MM.1S (cell line): ENCODE measurements around the gene BCL2L11.

ENCODE experiments used
- DNase-seq: peaks from one replicate; pipeline ENCODE4 v3.0.0-alpha.2; 2015
- H2AFZ ChIP-seq: fragments of 300-600 bp; sonication (generic); 2 replicates; pipeline ENCODE4 v1.6.0; 2016; ENCODE audit warnings: antibody characterized with exemption, low read length
- H3F3A ChIP-seq: fragments of 300-600 bp; sonication (generic); 2 replicates; pipeline ENCODE4 v1.6.1; 2016; ENCODE audit warnings: mild to moderate bottlenecking, antibody characterized with exemption, low read length, moderate library complexity, mixed read lengths; ENCODE audit not compliant: insufficient read depth
- H3K27ac ChIP-seq: fragments of 300-600 bp; sonication (generic); 2 replicates; pipeline ENCODE4 v1.5.1; 2016; ENCODE audit warnings: mild to moderate bottlenecking, low read length
- H3K27me3 ChIP-seq: fragments of 300-600 bp; sonication (generic); replicated peaks from 2 replicates; pipeline ENCODE4 v1.6.0; 2016; ENCODE audit warnings: low read length; ENCODE audit not compliant: insufficient read depth
- H3K36me3 ChIP-seq: fragments of 300-600 bp; sonication (generic); replicated peaks from 2 replicates; pipeline ENCODE4 v1.6.1; 2016; ENCODE audit warnings: mild to moderate bottlenecking, low read length, mixed read lengths; ENCODE audit not compliant: insufficient read depth
- H3K4me1 ChIP-seq: fragments of 300-600 bp; sonication (generic); 2 replicates; pipeline ENCODE4 v1.6.1; 2016; ENCODE audit warnings: low read length, mixed read lengths
- H3K4me2 ChIP-seq: fragments of 300-600 bp; sonication (generic); 2 replicates; pipeline ENCODE4 v1.6.0; 2016; ENCODE audit warnings: low read depth, low read length
- H3K4me3 ChIP-seq: fragments of 300-600 bp; sonication (generic); 2 replicates; pipeline ENCODE4 v1.5.1; 2016; ENCODE audit warnings: low read length, mixed read lengths
- H3K79me2 ChIP-seq: fragments of 300-600 bp; sonication (generic); 2 replicates; pipeline ENCODE4 v1.6.1; 2016; ENCODE audit warnings: mixed run types, low read length, mixed read lengths
- H3K9ac ChIP-seq: fragments of 300-600 bp; sonication (generic); 2 replicates; pipeline ENCODE4 v1.6.1; 2016; ENCODE audit warnings: low read length, mixed read lengths
- H3K9me2 ChIP-seq: fragments of 300-600 bp; sonication (generic); replicated peaks from 2 replicates; pipeline ENCODE4 v1.6.1; 2016; ENCODE audit warnings: mild to moderate bottlenecking, low read length, mixed read lengths; ENCODE audit not compliant: insufficient read depth
- H3K9me3 ChIP-seq: fragments of 300-600 bp; sonication (generic); replicated peaks from 2 replicates; pipeline ENCODE4 v1.6.1; 2016; ENCODE audit warnings: mild to moderate bottlenecking, low read length, mixed read lengths; ENCODE audit not compliant: insufficient read depth
- H4K20me1 ChIP-seq: fragments of 300-600 bp; sonication (generic); 2 replicates; pipeline ENCODE4 v1.6.1; 2016; ENCODE audit warnings: mild to moderate bottlenecking, low read length, moderate library complexity, mixed read lengths; ENCODE audit not compliant: insufficient read depth
- EZH2 ChIP-seq: fragments of 300-600 bp; sonication (generic); optimal IDR thresholded peaks from 2 replicates; pipeline ENCODE3; 2017; ENCODE audit warnings: low read depth, mild to moderate bottlenecking, antibody characterized with exemption, low read length, mixed read lengths
- EZH2phosphoT487 ChIP-seq: fragments of 300-600 bp; sonication (generic); IDR thresholded peaks from 2 replicates; pipeline ENCODE4 v1.6.1; 2018; ENCODE audit warnings: antibody characterized with exemption, low read length
- TF ChIP-seq, protein P1 (sequence below): fragments of 300-600 bp; sonication (generic); IDR thresholded peaks from 2 replicates; pipeline ENCODE4 v1.5.1; 2016; ENCODE audit warnings: antibody characterized with exemption, low read length, mixed read lengths

BCL2L11 gene

DNA sequence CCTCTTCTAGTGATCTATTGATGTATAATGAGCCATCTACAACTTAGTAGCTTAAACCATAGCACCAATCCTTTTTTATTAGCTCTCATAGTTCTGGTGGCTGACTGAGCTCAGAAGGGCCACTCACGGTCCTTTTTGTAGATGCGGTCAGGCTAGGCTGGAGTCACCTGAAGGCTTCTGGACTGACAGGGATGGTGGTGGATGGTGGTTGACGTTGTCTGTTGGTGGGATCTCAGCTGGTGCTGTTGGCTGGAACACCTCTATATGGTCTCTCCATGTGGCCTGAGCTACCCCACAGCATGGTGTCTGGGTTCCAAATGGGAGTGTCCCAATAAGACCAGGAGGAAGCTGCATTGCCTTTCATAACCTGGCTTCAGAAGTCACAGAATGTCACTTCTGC, 68.0 kb downstream of the BCL2L11 start:
- Histone ChIP-seq H3F3A (no peaks in the 10 kb centered on the region), H4K20me1 (no peaks in the 10 kb centered on the region), H3K4me2 (no peak overlapping the region), H3K36me3 (no peaks in the 10 kb centered on the region), H3K4me3 (no peak overlapping the region), H3K4me1 (no peaks in the 10 kb centered on the region), H3K9me2 (no peaks in the 10 kb centered on the region), H3K79me2 (no peaks in the 10 kb centered on the region), H2AFZ (no peak overlapping the region), H3K9ac (no peak overlapping the region), H3K27ac (no peak overlapping the region), H3K9me3 (no peaks in the 10 kb centered on the region), H3K27me3 (no peaks in the 10 kb centered on the region)
- TF ChIP-seq EZH2phosphoT487 (no peak), EZH2 (no peak)
- TF ChIP-seq, protein P1, sequence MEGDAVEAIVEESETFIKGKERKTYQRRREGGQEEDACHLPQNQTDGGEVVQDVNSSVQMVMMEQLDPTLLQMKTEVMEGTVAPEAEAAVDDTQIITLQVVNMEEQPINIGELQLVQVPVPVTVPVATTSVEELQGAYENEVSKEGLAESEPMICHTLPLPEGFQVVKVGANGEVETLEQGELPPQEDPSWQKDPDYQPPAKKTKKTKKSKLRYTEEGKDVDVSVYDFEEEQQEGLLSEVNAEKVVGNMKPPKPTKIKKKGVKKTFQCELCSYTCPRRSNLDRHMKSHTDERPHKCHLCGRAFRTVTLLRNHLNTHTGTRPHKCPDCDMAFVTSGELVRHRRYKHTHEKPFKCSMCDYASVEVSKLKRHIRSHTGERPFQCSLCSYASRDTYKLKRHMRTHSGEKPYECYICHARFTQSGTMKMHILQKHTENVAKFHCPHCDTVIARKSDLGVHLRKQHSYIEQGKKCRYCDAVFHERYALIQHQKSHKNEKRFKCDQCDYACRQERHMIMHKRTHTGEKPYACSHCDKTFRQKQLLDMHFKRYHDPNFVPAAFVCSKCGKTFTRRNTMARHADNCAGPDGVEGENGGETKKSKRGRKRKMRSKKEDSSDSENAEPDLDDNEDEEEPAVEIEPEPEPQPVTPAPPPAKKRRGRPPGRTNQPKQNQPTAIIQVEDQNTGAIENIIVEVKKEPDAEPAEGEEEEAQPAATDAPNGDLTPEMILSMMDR = no peak
- no peak for DNase-seq

DNA sequence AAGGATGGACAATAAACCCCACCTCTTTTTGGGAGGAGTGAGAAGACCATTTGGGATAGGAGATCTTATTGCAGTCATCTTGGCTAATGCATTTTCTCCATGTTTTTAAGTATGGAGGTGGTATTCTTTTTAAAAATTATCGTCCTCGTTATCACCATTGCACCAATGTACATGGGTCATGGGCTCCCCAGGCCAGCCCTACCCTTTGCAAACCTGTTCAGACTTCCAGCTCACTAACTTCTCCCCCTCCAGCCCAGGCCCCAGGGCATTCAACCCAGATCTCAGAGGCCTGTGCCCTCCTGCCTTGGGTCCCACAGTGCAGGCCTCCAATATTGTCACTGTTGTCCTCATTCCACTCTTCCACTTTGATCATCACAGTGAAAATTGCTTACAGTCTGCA, 68.4 kb downstream of the BCL2L11 start:
- no peak for TF ChIP-seq EZH2
- TF ChIP-seq, protein P1 = no peak
- TF ChIP-seq EZH2phosphoT487 = no peak
- no peaks in the 10 kb centered on the region for H3K79me2 ChIP-seq

GRCh38 chr2:111190816-111191540, 70.3 kb downstream of the BCL2L11 start:
- Histone ChIP-seq H3K27ac (no peak overlapping the region), H3K36me3 (no peaks in the 10 kb centered on the region), H4K20me1 (no peaks in the 10 kb centered on the region), H3K4me2 (no peak overlapping the region), H3F3A (no peaks in the 10 kb centered on the region), H3K4me3 (no peak overlapping the region), H3K9me2 (no peaks in the 10 kb centered on the region), H3K4me1 (no peaks in the 10 kb centered on the region), H3K27me3 (no peaks in the 10 kb centered on the region), H3K79me2 (no peaks in the 10 kb centered on the region), H3K9ac (no peak overlapping the region), H3K9me3 (no peaks in the 10 kb centered on the region), H2AFZ (no peak overlapping the region)
- DNase-seq = no peak
- TF ChIP-seq, protein P1 = no peak
- TF ChIP-seq EZH2 (no peak), EZH2phosphoT487 (no peak)

More for the DNA sequence above, 68.4 kb downstream of the BCL2L11 start:
- Histone ChIP-seq H4K20me1 (no peaks in the 10 kb centered on the region), H3K4me1 (no peaks in the 10 kb centered on the region), H3K9me3 (no peaks in the 10 kb centered on the region), H3K4me2 (no peak overlapping the region), H3K9ac (no peak overlapping the region), H3K4me3 (no peak overlapping the region), H3K27ac (no peak overlapping the region), H3K27me3 (no peaks in the 10 kb centered on the region), H3F3A (no peaks in the 10 kb centered on the region), H2AFZ (no peak overlapping the region), H3K36me3 (no peaks in the 10 kb centered on the region), H3K9me2 (no peaks in the 10 kb centered on the region)
- no peak for DNase-seq
